Activated CD4-positive, alpha-beta T cell treated with anti-CD3 and anti-CD28 coated beads for 1 hour (primary cell): ENCODE results near the gene NEMF.
"Not testable (repeated sequence)": the region's sequence is repeated elsewhere in the genome, so short reads cannot be mapped to it uniquely, and the experiment has no call there.

Experiments used
- DNase-seq: peaks from one replicate; pipeline ENCODE4 v3.0.0-alpha.2; 2020

The NEMF gene

DNA sequence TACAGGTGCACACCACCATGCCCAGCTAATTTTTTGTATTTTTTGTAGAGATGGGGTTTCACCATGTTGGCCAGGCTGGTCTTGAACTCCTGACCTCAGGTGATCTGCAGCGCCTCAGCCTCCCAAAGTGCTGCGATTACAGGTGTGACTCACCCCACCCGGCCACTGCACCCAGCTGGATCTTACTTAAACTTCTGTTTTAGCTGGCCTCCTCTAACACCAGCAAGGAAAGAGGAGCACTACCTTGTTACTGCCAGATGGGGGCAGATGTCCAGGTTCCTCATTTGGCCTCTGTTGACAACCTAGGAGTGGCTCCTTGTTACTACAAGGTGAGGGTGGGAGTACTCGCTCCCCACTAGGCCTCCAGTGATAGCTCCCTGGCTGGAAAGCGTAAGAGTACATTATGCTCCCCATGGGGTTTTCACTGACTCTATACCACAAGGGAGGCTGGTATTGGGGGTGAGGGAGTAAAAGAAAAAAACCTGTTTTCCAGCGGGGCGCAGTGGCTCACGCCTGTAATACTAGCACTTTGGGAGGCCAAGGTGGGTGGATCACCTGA lies 27.1 kb upstream of the NEMF start:
- peak; percentile 34 for DNase-seq

GRCh38 chr14:49876563-49877127 lies 24.1 kb upstream of the NEMF start:
- DNase-seq: no peak

DNA sequence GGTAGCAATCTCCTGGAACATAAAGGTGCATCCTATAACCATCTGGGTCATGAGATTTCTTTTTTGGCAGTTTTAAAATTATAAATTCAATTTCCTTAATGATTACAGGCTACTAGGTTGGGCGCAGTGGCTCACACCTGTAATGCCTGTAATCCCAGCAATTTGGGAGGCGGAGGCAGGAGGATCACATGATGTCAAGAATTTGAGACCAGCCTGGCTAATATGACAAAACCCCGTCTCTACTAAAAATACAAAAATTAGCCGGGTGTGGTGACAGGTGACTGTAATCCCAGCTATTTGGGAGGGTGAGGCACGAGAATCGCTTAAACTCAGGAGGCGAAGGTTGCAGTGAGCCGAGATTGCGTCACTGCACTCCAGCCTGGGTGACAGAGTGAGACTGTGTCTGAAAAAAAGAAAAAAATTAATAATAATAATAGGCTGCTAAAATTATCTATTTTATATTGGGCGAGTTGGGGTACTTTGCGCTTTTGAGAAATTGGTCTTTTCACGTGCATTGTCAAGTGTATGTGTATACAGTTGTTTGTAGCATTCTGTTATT lies 23.1 kb upstream of the NEMF start:
- no peak for DNase-seq

GRCh38 chr14:49873548-49873947 lies 21.0 kb upstream of the NEMF start:
- DNase-seq: not testable (repeated sequence)

DNA sequence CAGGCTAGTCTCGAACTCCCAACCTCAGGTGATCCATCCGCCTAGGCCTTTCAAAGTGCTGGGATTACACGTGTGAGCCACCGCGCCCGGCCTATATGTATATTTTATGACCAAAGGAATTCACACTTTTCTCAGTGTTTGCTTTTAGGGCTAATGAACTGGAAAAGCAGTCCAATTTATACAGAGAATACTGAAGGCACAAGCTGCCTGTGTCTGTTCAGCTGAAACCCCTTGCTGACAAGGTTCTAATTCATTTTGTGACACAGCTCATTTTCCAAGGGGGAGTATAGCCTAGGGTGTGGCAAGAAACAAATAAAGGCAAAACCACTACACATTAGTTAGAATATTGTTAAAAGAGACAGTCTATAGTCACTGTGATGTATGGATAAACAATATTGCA lies 18.3 kb upstream of the NEMF start:
- DNase-seq: no peak

DNA sequence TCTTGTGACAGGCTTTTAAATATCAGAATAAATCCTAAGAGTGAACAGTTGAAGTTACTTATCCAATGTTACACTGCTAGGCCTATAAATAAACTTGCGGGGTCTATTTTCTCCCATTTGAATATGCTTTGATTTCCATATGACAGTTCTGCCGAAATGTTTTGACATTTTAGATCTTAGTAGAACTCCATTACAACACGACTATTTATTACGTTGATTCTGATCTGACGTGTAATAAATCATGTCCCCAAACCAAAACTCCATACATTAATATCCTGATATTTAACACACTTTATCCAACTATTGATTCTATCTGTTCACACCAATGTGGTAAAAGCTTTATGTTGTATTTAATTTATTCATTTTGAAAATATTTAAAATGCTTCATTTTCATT lies 16.1 kb upstream of the NEMF start:
- DNase-seq: no peak

GRCh38 chr14:49867831-49868719 lies 15.5 kb upstream of the NEMF start:
- peak; percentile 95 for DNase-seq

DNA sequence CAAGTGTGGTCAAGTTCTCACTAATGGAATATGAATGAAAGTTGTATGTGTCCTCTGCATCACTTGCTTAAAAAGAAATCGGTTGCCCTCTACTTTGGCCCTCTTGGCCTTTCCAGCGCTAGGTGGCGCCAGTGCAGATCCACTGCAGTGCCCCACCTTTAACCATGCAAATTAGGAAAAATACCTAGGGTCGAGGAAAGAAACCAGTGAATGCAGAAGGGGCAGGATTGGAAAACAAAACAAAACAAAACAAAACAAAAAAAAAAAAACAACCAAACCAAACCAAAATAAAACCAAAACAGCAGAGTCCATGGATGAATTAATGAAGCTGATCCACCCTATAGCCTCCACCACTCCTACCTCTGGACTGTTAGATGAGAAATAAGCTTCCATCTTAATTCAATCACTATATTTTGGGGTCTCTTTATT lies 12.9 kb upstream of the NEMF start:
- peak; percentile 65 for DNase-seq

GRCh38 chr14:49863487-49864281 lies 11.1 kb upstream of the NEMF start:
- no peak for DNase-seq

DNA sequence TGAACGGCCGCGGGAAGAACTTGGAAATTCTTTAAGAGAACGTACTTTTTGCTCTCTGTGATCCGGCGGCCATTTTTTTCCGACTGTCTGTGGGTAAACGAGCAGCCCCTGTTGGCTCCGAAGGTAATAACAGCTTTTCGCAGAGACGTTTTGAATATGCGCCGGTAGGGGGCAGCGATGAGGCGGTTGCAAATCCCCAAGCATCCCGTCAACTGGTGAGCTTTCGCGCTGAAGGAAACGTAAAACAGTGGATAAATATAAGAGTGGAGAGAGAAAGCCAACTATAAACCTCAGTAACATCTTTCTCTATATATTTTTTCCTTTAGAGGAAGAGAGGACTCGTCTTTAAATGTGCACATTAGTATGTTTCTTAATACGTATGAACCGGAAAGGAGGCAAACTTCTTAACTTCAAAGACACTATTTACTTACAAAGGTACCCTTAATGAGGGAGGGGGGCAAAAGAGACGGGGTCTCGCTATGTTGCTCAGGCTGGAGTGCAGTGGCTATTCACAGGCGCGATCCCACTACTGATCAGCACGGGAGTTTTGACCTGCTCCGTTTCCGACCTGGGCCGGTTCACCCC lies 9.6 kb upstream of the NEMF start:
- DNase-seq: peak; percentile 81

- peak; percentile 53 for DNase-seq
Measured at GRCh38 chr14:49861699-49862088, 9.1 kb upstream of the NEMF start.

DNA sequence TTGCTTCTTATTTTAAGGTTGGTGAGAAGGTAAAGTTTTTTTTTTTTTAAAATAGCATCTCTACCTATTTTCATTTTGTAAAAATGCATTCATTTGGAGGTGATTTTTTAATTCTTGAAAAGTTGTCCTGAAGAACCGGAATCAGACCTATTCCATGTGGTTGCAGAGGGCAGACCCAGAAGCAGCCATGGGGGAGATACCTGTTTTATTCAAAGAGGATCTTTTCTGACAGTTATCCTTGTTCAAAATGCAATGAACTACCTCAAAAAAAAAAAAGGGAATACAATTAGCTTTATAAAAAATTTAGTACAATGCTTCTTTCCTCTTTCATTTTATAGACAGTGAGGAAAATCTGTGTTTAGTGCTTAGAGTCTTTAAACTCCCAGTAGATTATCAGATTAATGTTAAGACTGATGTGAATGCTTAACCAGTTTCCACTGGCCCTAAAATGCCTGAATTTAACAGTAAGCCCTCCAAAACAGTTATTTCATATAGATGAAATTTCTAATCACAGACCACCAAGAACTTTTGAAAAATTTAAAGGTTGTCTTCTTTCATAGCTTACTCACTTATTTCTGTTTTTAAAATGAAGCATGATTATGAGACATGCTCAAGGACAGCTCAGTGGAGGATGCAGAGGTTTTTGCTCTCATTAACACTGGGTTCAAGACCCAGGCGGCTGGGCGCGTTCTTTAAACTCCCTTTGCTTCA lies 8.6 kb upstream of the NEMF start:
- no peak for DNase-seq

GRCh38 chr14:49858383-49858782 lies 5.8 kb upstream of the NEMF start:
- DNase-seq: no peak

DNA sequence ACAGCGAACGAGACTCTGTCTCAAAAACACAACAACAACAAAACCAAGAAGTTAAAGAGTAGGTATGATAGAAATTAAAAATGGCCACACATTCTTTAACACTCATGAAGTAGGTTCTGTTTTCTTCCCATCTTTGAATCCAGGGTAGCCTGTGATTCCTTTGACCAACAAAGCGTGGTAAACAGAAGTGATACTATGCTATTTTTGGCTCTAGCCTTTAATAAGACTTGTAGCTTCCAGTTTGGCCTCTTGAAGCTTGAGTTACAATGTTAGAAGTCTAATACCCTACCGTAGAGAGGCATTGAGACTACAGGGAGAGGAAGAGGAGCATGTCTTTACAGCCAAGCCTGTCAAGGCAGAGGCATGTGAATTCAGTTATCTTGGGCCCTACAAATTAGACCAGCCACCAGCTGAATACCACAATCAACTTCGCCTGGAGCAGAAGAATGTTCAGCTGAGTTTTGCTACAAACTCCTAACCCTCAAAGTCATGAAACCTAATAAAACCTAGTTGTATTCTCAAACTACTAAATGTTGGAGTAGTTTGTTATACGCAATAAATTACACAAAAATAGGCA lies 4.9 kb upstream of the NEMF start:
- no peak for DNase-seq

- peak; percentile 58 for DNase-seq
Measured at GRCh38 chr14:49853572-49854375, 1.2 kb upstream of the NEMF start.

- no peak for DNase-seq
Measured at GRCh38 chr14:49853158-49853477, 530 bp upstream of the NEMF start.

GRCh38 chr14:49851813-49852212 lies 775 bp downstream of the NEMF start:
- no peak for DNase-seq

- no peak for DNase-seq
Measured at GRCh38 chr14:49849213-49849847, 3.3 kb downstream of the NEMF start.

DNA sequence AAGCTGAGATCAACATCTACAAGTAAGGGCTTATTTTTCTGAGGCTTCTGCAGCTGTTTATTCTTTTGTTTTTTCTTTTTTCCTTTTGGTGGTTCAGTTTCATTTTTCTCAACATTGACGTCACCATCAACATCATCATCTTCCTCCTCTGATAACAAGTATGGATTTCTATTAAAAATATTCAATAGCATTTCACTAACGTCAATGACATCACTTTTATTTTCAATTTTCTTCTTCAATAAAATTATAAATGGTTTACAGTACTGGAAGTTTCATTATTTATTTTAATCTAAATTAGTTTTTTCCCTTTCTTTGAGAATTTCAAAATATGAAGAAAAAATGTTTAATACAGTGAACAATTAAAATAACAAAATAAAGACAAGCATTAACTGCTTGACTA lies 23.9 kb downstream of the NEMF start:
- no peak for DNase-seq

- DNase-seq: no peak
Measured at GRCh38 chr14:49820176-49820575, 32.4 kb downstream of the NEMF start.
